ENCODE data around the gene DGKB. TPM values are rescaled to one million over a fixed set of nuclear protein-coding genes. Genes with fewer than 3 reads are reported as not detected.

The DGKB gene
- polyA plus RNA-seq, 1 of the 3 experiments (the other 2 are of a cell fraction) = 2.1 TPM

- no peaks in the 10 kb centered on the region for H3K79me2 ChIP-seq (ENCODE audit: insufficient read depth)
- H3K4me1 ChIP-seq (ENCODE audit: control insufficient read depth in 1 of 2, insufficient read depth in 2 of 2, low read depth in 1 of 2, low read length in 1 of 2) = no peaks in the 10 kb centered on the region
- no peak overlapping the region for H2AFZ ChIP-seq (ENCODE audit: low read depth)
- H3K36me3 ChIP-seq (replicated peaks in 1 of 2; ENCODE audit: control insufficient read depth in 1 of 2, insufficient read depth in 2 of 2, low read length in 1 of 2) = no peaks in the 10 kb centered on the region
- H3K9ac ChIP-seq = no peak overlapping the region
- ChIA-PET POLR2A (no interaction called here), CTCF (no interaction called here)
- no peaks in the 10 kb centered on the region for H3K9me3 ChIP-seq
- H3K4me2 ChIP-seq = no peak overlapping the region
- no peak for DNase-seq
- TF ChIP-seq TAF1 (IDR thresholded peaks at IDR 0.05; ENCODE audit: borderline replicate concordance, low read depth, low read length) = no peak
- no peak for TF ChIP-seq CTCF (IDR thresholded peaks at IDR 0.05)
- no peak for TF ChIP-seq NFIC (IDR thresholded peaks at IDR 0.05; ENCODE audit: borderline replicate concordance)
- no peak for TF ChIP-seq FOXJ3 (CRISPR knock-in tag; IDR thresholded peaks at IDR 0.05)
- no peak for TF ChIP-seq RXRA (IDR thresholded peaks at IDR 0.05; ENCODE audit: borderline replicate concordance, low read depth)
- no peak for TF ChIP-seq REST (IDR thresholded peaks at IDR 0.05; ENCODE audit: low read depth, low read length)
- H3K4me3 ChIP-seq (ENCODE audit: low read depth in 2 of 2, low read length in 1 of 2) = no peak overlapping the region
- 47% methylated on average over 3 of the region's 3 CpGs for WGBS (ENCODE audit: low lambda C conversion rate)
- no peaks in the 10 kb centered on the region for H4K20me1 ChIP-seq (ENCODE audit: insufficient read depth)
- no peak overlapping the region for H3K27ac ChIP-seq (ENCODE audit: low read depth in 2 of 2, low read length in 1 of 2)
- no peaks in the 10 kb centered on the region for H3K27me3 ChIP-seq (ENCODE audit: insufficient read depth)
- no peaks in the 10 kb centered on the region for H3F3A ChIP-seq (replicated peaks; ENCODE audit: insufficient read depth)
- H3K9me2 ChIP-seq = no peaks in the 10 kb centered on the region; the same call in 1 of the 2 replicates
Measured at GRCh38 chr7:14400271-14400670, 502.3 kb downstream of the DGKB start.

GRCh38 chr7:14398526-14398925, 504.0 kb downstream of the DGKB start:
- H3K4me1 ChIP-seq (ENCODE audit: control insufficient read depth in 1 of 2, insufficient read depth in 2 of 2, low read depth in 1 of 2, low read length in 1 of 2) = no peaks in the 10 kb centered on the region
- no peaks in the 10 kb centered on the region for H3K9me3 ChIP-seq
- no peak overlapping the region for H3K4me3 ChIP-seq (ENCODE audit: low read depth in 2 of 2, low read length in 1 of 2)
- no peak overlapping the region for H2AFZ ChIP-seq (ENCODE audit: low read depth)
- no peak overlapping the region for H3K9ac ChIP-seq
- H3K4me2 ChIP-seq = no peak overlapping the region
- H3K27me3 ChIP-seq (ENCODE audit: insufficient read depth) = no peaks in the 10 kb centered on the region
- H3K27ac ChIP-seq (ENCODE audit: low read depth in 2 of 2, low read length in 1 of 2) = no peak overlapping the region
- no peak for TF ChIP-seq MEF2A (IDR thresholded peaks at IDR 0.05; ENCODE audit: borderline replicate concordance, low read depth)
- no peak for TF ChIP-seq TEAD4 (IDR thresholded peaks at IDR 0.05; ENCODE audit: borderline replicate concordance, insufficient read depth)
- no peak for TF ChIP-seq FOSL2 (IDR thresholded peaks at IDR 0.05; ENCODE audit: borderline replicate concordance, low read depth)
- no peak for TF ChIP-seq SMC3 (IDR thresholded peaks at IDR 0.05; ENCODE audit: low read depth, low read length)
- no peak for TF ChIP-seq ELF1 (IDR thresholded peaks at IDR 0.05)
- no peak for TF ChIP-seq RCOR1 (IDR thresholded peaks at IDR 0.05; ENCODE audit: low read length)
- TF ChIP-seq JUND (IDR thresholded peaks at IDR 0.05) = no peak
- TF ChIP-seq NFIC (IDR thresholded peaks at IDR 0.05; ENCODE audit: borderline replicate concordance) = no peak
- no peak for TF ChIP-seq POLR2AphosphoS5 (IDR thresholded peaks at IDR 0.05; ENCODE audit: low read depth, low read length)
- no peak for DNase-seq
- no peaks in the 10 kb centered on the region for H4K20me1 ChIP-seq (ENCODE audit: insufficient read depth)
- ChIA-PET POLR2A (no interaction called here), CTCF (interaction anchor here (1.3 kb wide), 1 partner anchor 12 kb away, joined by 3 read pairs; no protein-coding TSS in a partner anchor)
- no peaks in the 10 kb centered on the region; the same call in 1 of the 2 replicates for H3K9me2 ChIP-seq
- no peaks in the 10 kb centered on the region for H3F3A ChIP-seq (replicated peaks; ENCODE audit: insufficient read depth)
- no peaks in the 10 kb centered on the region for H3K79me2 ChIP-seq (ENCODE audit: insufficient read depth)
- no peaks in the 10 kb centered on the region for H3K36me3 ChIP-seq (replicated peaks in 1 of 2; ENCODE audit: control insufficient read depth in 1 of 2, insufficient read depth in 2 of 2, low read length in 1 of 2)

All from SK-N-SH (cell line).